ENCODE data around the gene PPP1R13B.

Gene PPP1R13B

DNA sequence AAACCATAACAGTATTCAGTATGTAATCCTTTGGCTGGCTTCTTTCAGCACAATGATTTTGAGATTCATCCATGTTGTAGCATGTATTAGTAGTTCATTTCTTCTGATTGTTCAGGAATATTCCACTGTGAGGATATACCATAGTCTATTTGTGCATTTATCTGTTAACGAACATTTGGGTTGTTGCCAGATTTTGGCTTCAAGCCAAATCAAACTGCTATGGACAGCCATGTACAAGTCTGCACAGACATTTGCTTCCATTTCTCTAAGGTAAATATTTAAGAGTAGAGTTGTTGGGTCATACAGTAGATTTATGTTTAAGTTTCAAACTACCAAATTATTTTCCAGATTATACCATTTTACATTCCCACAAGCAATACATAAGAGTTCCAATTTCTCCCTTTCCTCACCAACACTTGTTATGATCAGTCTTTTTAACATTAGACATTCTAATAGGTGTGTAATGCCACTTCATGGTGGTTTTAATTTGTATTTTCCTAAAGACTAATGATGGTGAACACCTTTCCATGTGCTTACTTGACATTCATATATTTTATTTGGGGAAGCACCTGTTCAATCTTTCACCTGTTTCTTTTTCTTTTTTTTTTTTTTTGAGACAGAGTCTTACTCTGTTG, 75.2 kb downstream of the PPP1R13B start:
- Histone ChIP-seq H3K4me3 (ENCODE audit: insufficient read length, low read depth) (no peak overlapping the region), H3K27me3 (ENCODE audit: insufficient read depth, insufficient read length) (no peaks in the 10 kb centered on the region), H3K36me3 (ENCODE audit: insufficient read depth, insufficient read length, low read length) (no peaks in the 10 kb centered on the region), H3K9me3 (ENCODE audit: insufficient read depth, low read length) (no peaks in the 10 kb centered on the region), H3K9ac (ENCODE audit: insufficient read length, low read depth) (no peak overlapping the region), H3K4me1 (ENCODE audit: insufficient read depth, insufficient read length) (no peaks in the 10 kb centered on the region)
- no peak for TF ChIP-seq YY1 (IDR thresholded peaks at IDR 0.05; ENCODE audit: insufficient read depth, insufficient read length)
- TF ChIP-seq SUZ12 (IDR thresholded peaks at IDR 0.05; ENCODE audit: extremely low read depth, insufficient read depth, insufficient read length): no peak
- TF ChIP-seq ZNF274 (IDR thresholded peaks at IDR 0.05; ENCODE audit: low read depth, low read length): no peak
- no peak for DNase-seq (ENCODE audit: low read depth, low spot score)

DNA sequence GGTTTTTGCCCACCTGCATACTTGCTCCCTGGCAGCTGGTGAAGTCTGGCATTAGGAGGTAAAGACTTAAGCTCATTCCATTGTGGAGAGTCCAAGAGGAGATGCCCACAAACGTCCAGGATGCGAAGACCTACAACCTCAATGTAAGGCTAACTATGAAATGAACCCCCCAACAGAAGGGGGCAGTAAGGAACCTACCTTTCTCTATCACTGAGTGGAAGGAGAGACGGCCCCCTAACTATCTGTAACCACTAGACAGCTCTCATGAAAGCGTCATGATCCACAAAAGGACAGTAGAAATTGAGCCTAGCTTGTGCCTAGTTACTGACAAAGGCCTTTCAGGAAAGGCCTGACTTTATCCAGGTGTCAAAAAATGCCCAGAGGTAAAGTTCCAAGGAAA, 76.5 kb downstream of the PPP1R13B start:
- H3K27me3 ChIP-seq (ENCODE audit: insufficient read depth, insufficient read length): no peaks in the 10 kb centered on the region
- no peaks in the 10 kb centered on the region for H3K9me3 ChIP-seq (ENCODE audit: insufficient read depth, low read length)
- no peak overlapping the region for H3K9ac ChIP-seq (ENCODE audit: insufficient read length, low read depth)
- TF ChIP-seq ZNF274 (IDR thresholded peaks at IDR 0.05; ENCODE audit: low read depth, low read length) (no peak), SUZ12 (IDR thresholded peaks at IDR 0.05; ENCODE audit: extremely low read depth, insufficient read depth, insufficient read length) (no peak), YY1 (IDR thresholded peaks at IDR 0.05; ENCODE audit: insufficient read depth, insufficient read length) (no peak)
- DNase-seq (ENCODE audit: low read depth, low spot score): no peak
- no peaks in the 10 kb centered on the region for H3K4me1 ChIP-seq (ENCODE audit: insufficient read depth, insufficient read length)
- no peaks in the 10 kb centered on the region for H3K36me3 ChIP-seq (ENCODE audit: insufficient read depth, insufficient read length, low read length)
- H3K4me3 ChIP-seq (ENCODE audit: insufficient read length, low read depth): no peak overlapping the region

GRCh38 chr14:103770500-103770899, 76.9 kb downstream of the PPP1R13B start:
- Histone ChIP-seq H3K9ac (ENCODE audit: insufficient read length, low read depth) (no peak overlapping the region), H3K27me3 (ENCODE audit: insufficient read depth, insufficient read length) (no peaks in the 10 kb centered on the region), H3K36me3 (ENCODE audit: insufficient read depth, insufficient read length, low read length) (no peaks in the 10 kb centered on the region), H3K4me3 (ENCODE audit: insufficient read length, low read depth) (no peak overlapping the region), H3K4me1 (ENCODE audit: insufficient read depth, insufficient read length) (no peaks in the 10 kb centered on the region), H3K9me3 (ENCODE audit: insufficient read depth, low read length) (peaks cover 3% of the 10 kb centered on the region; the same call in 1 of the 2 replicates)
- TF ChIP-seq ZNF274 (IDR thresholded peaks at IDR 0.05; ENCODE audit: low read depth, low read length): no peak
- no peak for TF ChIP-seq YY1 (IDR thresholded peaks at IDR 0.05; ENCODE audit: insufficient read depth, insufficient read length)
- TF ChIP-seq SUZ12 (IDR thresholded peaks at IDR 0.05; ENCODE audit: extremely low read depth, insufficient read depth, insufficient read length): no peak
- DNase-seq (ENCODE audit: low read depth, low spot score): no peak

DNA sequence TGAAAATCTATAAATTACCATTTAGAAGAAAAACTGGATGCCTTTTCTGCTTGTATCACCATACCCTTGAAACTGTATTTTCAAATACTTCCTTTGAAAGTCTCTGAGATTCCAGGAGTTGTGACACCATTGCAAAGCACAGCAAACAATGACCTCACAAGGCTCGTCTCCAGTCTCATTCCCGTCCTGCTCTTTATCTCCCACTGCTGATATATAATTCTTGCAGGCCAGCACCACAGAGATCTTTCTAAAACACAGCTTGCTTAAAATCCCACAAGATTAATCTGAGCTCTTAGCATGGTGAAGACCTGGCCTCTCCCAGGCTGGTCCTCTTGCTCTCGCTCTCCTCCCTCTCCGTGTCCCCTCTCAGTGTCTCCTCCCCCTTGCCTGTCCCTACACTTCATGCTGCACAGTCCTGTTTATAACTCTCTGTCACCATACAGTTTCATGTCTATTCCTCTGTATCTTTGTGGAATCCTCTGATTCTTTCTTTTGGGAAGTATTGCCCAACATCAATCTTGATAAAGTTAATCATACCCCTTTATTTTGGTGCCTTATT, 80.0 kb downstream of the PPP1R13B start:
- TF ChIP-seq ZNF274 (IDR thresholded peaks at IDR 0.05; ENCODE audit: low read depth, low read length): no peak
- TF ChIP-seq SUZ12 (IDR thresholded peaks at IDR 0.05; ENCODE audit: extremely low read depth, insufficient read depth, insufficient read length): no peak
- TF ChIP-seq YY1 (IDR thresholded peaks at IDR 0.05; ENCODE audit: insufficient read depth, insufficient read length): no peak
- Histone ChIP-seq H3K4me3 (ENCODE audit: insufficient read length, low read depth) (no peak overlapping the region), H3K27me3 (ENCODE audit: insufficient read depth, insufficient read length) (no peaks in the 10 kb centered on the region), H3K9ac (ENCODE audit: insufficient read length, low read depth) (no peak overlapping the region), H3K36me3 (ENCODE audit: insufficient read depth, insufficient read length, low read length) (no peaks in the 10 kb centered on the region), H3K9me3 (ENCODE audit: insufficient read depth, low read length) (peaks cover 8% of the 10 kb centered on the region; the same call in 1 of the 2 replicates), H3K4me1 (ENCODE audit: insufficient read depth, insufficient read length) (no peaks in the 10 kb centered on the region)
- no peak for DNase-seq (ENCODE audit: low read depth, low spot score)

DNA sequence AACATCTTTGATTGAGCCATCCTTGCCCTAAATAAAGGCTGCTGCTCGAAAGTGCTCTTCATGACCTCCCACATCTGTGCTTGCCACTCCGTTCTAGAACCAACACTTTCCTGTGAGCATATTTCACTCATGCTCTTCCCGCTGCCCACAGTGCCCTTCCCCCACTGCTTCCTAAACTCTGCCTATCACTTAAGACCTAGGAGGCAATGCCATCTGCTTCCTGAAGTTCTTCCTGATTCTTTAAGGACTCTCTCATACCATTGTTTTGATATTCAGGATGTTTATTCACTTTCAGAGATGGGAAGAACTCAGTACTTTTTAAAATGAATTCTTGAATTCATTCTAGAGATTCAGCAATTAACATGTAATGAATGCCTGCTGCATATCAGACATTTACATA, 81.8 kb downstream of the PPP1R13B start:
- no peaks in the 10 kb centered on the region for H3K4me1 ChIP-seq (ENCODE audit: insufficient read depth, insufficient read length)
- H3K9ac ChIP-seq (ENCODE audit: insufficient read length, low read depth): no peak overlapping the region
- no peaks in the 10 kb centered on the region for H3K27me3 ChIP-seq (ENCODE audit: insufficient read depth, insufficient read length)
- H3K4me3 ChIP-seq (ENCODE audit: insufficient read length, low read depth): no peak overlapping the region
- DNase-seq (ENCODE audit: low read depth, low spot score): no peak
- TF ChIP-seq SUZ12 (IDR thresholded peaks at IDR 0.05; ENCODE audit: extremely low read depth, insufficient read depth, insufficient read length) (no peak), YY1 (IDR thresholded peaks at IDR 0.05; ENCODE audit: insufficient read depth, insufficient read length) (no peak), ZNF274 (IDR thresholded peaks at IDR 0.05; ENCODE audit: low read depth, low read length) (no peak)
- no peaks in the 10 kb centered on the region for H3K36me3 ChIP-seq (ENCODE audit: insufficient read depth, insufficient read length, low read length)
- H3K9me3 ChIP-seq (ENCODE audit: insufficient read depth, low read length): peaks cover 8% of the 10 kb centered on the region; the same call in 1 of the 2 replicates

DNA sequence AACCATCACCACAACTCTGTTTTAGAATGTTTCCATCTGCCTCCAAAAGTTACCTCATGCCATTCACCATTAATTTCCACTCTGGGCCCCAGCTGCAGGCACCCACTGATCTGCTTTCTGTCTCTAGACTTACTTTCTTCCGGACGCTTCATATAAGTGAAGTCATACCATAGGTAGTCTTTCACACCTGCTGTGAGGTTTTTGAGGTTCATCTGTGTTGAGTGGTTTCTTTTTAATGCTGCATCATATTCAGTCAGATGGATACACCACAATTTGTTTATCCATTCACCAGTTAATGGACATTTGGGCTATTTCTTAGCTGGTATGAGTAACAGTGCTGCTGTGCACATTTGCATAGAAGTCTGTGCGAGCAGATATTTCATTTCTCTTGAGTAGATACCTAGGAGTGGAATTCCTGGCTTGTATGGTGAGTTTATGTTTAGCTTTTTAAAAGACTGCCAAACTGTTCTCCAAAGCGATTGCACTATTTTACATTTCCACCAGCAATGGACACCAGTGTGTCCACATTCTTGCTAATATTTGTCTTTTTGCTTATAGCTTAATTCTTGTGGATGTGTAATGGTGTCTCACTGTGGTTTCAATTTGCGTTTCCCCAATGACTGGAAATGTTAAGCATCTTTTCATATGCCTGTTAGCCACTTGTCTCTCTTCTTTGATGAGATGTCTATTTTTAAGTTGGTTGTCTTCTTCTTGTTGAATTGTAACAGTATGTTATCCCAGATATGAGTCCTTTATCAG, 83.5 kb downstream of the PPP1R13B start:
- Histone ChIP-seq H3K9ac (ENCODE audit: insufficient read length, low read depth) (no peak overlapping the region), H3K36me3 (ENCODE audit: insufficient read depth, insufficient read length, low read length) (no peaks in the 10 kb centered on the region), H3K27me3 (ENCODE audit: insufficient read depth, insufficient read length) (no peaks in the 10 kb centered on the region), H3K4me3 (ENCODE audit: insufficient read length, low read depth) (no peak overlapping the region), H3K9me3 (ENCODE audit: insufficient read depth, low read length) (peaks cover 8% of the 10 kb centered on the region; the same call in 1 of the 2 replicates), H3K4me1 (ENCODE audit: insufficient read depth, insufficient read length) (no peaks in the 10 kb centered on the region)
- no peak for DNase-seq (ENCODE audit: low read depth, low spot score)
- TF ChIP-seq ZNF274 (IDR thresholded peaks at IDR 0.05; ENCODE audit: low read depth, low read length) (no peak), SUZ12 (IDR thresholded peaks at IDR 0.05; ENCODE audit: extremely low read depth, insufficient read depth, insufficient read length) (no peak), YY1 (IDR thresholded peaks at IDR 0.05; ENCODE audit: insufficient read depth, insufficient read length) (no peak)

DNA sequence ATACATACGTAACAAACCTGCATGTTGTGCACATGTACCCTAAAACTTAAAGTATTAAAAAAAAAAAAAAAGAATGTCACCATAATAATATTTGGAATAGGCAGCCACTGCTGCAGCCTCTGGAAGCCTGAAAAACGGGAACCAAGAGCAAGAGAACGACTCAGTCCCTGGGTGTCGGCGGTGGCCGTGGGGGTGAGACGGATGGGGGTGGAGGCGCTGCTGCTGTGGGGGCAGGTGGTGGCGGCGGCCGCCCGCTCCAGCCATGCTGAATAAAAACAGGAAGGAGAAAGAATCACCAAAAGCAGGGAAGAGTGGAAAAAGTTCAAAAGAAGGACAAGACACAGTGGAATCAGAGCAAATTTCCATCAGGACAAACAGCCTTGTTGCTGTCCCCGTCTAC, 84.8 kb downstream of the PPP1R13B start:
- H3K4me1 ChIP-seq (ENCODE audit: insufficient read depth, insufficient read length): no peaks in the 10 kb centered on the region
- no peak for TF ChIP-seq ZNF274 (IDR thresholded peaks at IDR 0.05; ENCODE audit: low read depth, low read length)
- TF ChIP-seq SUZ12 (IDR thresholded peaks at IDR 0.05; ENCODE audit: extremely low read depth, insufficient read depth, insufficient read length): no peak
- TF ChIP-seq YY1 (IDR thresholded peaks at IDR 0.05; ENCODE audit: insufficient read depth, insufficient read length): no peak
- H3K36me3 ChIP-seq (ENCODE audit: insufficient read depth, insufficient read length, low read length): no peaks in the 10 kb centered on the region
- H3K4me3 ChIP-seq (ENCODE audit: insufficient read length, low read depth): no peak overlapping the region
- peaks cover 8% of the 10 kb centered on the region; the same call in 1 of the 2 replicates for H3K9me3 ChIP-seq (ENCODE audit: insufficient read depth, low read length)
- H3K27me3 ChIP-seq (ENCODE audit: insufficient read depth, insufficient read length): no peaks in the 10 kb centered on the region
- no peak overlapping the region for H3K9ac ChIP-seq (ENCODE audit: insufficient read length, low read depth)
- DNase-seq (ENCODE audit: low read depth, low spot score): no peak
